Stimulated activated CD8-positive, alpha-beta memory T cell treated with anti-CD3 and anti-CD28 coated beads, Interleukin-15, amount 100 ng/mL, for 48 hours (primary cell): ENCODE data around the gene RASA3.
A peak's percentile ranks its signal among the peaks of the same experiment; 100 is the strongest.

ENCODE experiments used
- DNase-seq, 2 donors: peaks; one replicate each; pipeline ENCODE4 v3.0.0-alpha.2; 2020; ENCODE audit warnings: low read depth in 2 of 2

RASA3 gene

DNA sequence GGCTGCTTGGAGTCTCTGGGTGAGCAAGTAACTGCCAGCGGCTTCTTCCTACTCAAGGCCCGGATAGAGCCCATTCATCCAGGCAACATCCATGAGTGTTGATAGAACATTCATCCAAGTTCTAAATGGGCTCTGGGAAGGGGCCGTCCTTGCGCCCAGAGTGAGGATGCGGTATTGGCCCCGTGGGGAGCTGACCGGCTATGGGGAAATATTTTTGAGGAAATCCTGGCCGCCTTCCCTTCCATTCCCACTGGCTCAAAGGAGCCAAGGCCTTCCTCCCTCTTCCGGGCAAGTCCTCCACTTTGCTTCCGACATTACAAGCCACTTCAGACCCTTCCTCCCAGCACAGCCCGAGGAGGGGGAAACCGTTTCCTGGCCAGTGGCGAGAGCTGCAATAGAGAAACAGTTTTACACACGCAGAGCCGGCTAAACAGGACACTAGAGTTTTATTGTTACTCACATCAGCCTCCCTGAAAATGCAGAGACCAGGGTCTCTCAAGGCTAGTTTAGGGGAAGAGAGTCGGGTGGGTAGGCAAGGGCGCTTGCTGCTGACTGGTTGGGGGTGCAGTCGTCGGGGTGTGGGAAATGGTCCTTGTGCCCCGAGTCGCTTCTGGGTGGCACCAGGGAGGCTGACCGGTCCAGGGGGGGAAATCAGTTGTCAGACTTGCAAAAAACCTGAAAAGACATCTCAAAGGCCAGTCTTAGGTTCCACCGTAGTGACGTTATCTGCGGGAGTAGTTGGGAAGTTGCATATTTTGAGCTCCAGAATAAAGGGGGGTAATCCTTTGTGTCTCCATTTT is 196.1 kb downstream of the RASA3 start:
- no peak for DNase-seq

DNA sequence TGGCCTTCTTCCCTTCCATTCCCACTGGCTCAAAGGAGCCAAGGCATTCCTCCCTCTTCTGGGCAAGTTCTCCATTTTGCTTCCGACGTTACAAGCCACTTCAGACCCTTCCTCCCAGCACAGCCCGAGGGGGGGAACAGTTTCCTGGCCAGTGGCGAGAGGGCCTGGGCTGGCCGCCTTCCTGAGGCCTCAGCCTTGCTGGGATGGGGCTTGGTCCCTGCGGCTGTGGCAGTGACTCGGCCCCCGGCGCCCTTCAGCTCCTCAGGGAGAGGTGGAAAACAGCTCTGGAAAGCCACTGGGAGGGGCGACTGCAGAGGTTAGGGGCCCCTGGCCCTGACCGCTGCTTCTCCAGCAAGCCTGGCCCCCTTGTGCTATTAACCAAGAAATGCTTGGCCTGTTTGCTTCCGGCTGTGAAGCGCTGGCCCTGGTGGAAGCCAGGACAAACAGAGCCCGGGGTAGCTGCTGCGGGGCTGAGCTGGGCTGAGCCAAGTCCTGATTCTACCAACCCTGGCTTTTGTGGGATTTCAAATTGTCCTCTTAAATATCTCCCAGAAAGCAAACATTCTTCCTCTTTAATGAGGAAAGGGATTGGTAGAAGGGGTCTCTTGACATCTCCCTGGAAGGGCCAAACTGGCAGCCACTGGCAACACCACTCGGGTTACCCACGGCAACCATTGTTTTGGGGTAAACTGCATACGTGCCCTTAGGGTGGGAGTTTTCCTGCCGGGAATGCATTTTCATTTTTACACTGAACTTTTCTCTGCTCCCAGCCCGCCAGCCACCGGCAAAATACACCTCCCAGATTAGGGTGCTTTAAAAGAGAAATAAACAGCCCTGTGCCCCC is 197.2 kb downstream of the RASA3 start:
- no peak for DNase-seq

DNA sequence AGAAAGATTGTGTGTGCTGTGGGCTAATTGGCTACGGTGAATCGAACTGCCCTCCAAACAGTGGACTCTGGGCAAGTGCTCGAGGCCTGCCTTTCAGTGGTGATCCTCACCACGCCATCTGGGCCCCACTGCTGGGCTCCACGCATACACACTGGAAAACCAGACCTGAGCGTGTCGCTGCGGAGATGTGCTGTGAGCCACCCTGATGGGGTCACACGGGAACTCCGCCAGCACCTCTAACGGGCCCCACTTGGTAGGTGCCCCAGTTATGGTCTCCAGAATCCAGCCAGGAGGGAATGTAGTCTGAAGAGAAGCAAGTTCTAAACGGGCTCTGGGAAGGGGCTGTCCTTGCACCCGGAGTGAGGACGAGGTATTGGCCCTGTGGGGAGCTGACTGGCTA is 197.8 kb downstream of the RASA3 start:
- no peak for DNase-seq

- no peak for DNase-seq
These were observed 198.5 kb downstream of the RASA3 start for GRCh38 chr13:113933901-113934300.

GRCh38 chr13:113931841-113932459 is 200.5 kb downstream of the RASA3 start:
- DNase-seq: no peak

DNA sequence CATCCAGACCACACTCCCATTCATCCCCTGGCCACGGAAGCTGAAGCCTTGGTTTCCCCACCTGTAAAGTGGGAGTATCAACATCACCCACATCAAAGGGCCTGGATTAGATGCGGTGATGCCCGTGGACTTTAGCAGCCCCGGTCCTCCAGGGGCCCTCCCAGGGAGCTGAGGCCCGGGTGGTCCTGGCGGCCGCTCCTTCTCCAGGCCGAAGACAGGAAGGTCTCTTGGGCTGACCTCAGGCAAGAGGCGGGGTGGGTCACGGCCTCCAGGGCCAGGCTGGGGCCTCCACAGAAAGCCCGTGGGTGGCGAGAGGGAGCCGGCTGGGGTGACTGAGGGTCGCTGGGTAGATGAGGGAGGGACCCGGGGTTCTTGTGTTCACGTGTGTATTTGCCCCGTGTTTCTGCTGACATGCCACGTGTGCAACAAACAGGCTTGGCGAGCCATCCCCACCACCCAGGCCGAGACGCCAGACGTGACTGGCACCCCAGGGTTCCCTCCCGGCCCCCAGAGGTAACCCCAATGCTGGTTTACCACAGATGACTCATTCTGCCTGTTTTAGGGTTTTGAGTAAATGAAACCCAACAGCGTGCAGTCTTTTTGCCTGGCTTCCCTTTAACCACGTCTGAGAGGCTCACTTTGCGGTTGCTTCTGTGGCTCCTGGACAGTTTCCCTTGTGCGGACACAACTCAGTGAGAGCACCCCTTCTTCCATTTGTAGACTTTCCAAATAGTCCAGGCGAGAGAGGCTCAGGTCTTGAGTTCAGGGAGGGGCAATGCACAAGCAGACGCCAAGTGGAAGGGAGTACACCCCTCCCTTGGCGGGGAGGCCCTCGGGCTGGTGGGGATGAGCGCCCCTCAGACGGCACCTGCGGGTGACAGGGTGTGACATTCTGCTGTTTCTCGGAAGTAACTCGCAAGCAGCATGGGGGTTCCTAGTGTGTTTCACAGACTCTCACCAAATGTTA is 201.5 kb downstream of the RASA3 start:
- peak; percentile 46 to 72 for DNase-seq

- no peak for DNase-seq
These were observed 202.5 kb downstream of the RASA3 start for GRCh38 chr13:113929628-113930615.

GRCh38 chr13:113928685-113929627 is 203.5 kb downstream of the RASA3 start:
- DNase-seq: no peak
